HEK293 (cell line): ENCODE measurements around the gene PPP1R1A.
A peak's percentile ranks its signal among the peaks of the same experiment; 100 is the strongest.

ENCODE experiments used
- ATF2 ChIP-seq: fragments of 450-650 bp; formaldehyde crosslinking; IDR thresholded peaks from 2 replicates; pipeline ENCODE4 v1.5.1; 2016; ENCODE audit warnings: missing biosample characterization, missing genetic modification characterization, low read depth
- CTCF ChIP-seq: fragments of 450-650 bp; formaldehyde crosslinking; IDR thresholded peaks from 2 replicates; pipeline ENCODE4 v1.5.1; 2016; ENCODE audit warnings: missing biosample characterization, missing genetic modification characterization
- EGR2 ChIP-seq: fragments of 450-650 bp; formaldehyde crosslinking; IDR thresholded peaks from 2 replicates; pipeline ENCODE4 v1.5.1; 2016; ENCODE audit warnings: low read depth, missing biosample characterization, missing genetic modification characterization
- HOXD13 ChIP-seq: sonication (generic); formaldehyde crosslinking; IDR thresholded peaks from 2 replicates; pipeline ENCODE4 v1.8.0; 2022; ENCODE audit warnings: missing genetic modification reagents, borderline replicate concordance
- ZBTB1 ChIP-seq: fragments of 450-650 bp; formaldehyde crosslinking; IDR thresholded peaks from 2 replicates; pipeline ENCODE4 v1.5.1; 2016; ENCODE audit warnings: missing biosample characterization, missing genetic modification characterization
- ZFP3 ChIP-seq: fragments of 450-650 bp; formaldehyde crosslinking; IDR thresholded peaks from 2 replicates; pipeline ENCODE4 v1.5.1; 2016; ENCODE audit warnings: low read depth, missing biosample characterization, missing genetic modification characterization
- ZFP37 ChIP-seq: fragments of 450-650 bp; formaldehyde crosslinking; IDR thresholded peaks from 2 replicates; pipeline ENCODE4 v1.5.1; 2016; ENCODE audit warnings: missing biosample characterization, missing genetic modification characterization
- ZNF211 ChIP-seq: fragments of 450-650 bp; formaldehyde crosslinking; IDR thresholded peaks from 2 replicates; pipeline ENCODE4 v1.5.1; 2016; ENCODE audit warnings: low read depth, missing biosample characterization, missing genetic modification characterization
- ZNF223 ChIP-seq: fragments of 450-650 bp; formaldehyde crosslinking; IDR thresholded peaks from 2 replicates; pipeline ENCODE4 v1.5.1; 2016; ENCODE audit warnings: missing biosample characterization, missing genetic modification characterization
- ZNF423 ChIP-seq: fragments of 450-650 bp; formaldehyde crosslinking; IDR thresholded peaks from 2 replicates; pipeline ENCODE4 v1.5.1; 2016; ENCODE audit warnings: missing biosample characterization, missing genetic modification characterization
- ZNF48 ChIP-seq: fragments of 450-650 bp; formaldehyde crosslinking; IDR thresholded peaks from 2 replicates; pipeline ENCODE4 v1.5.1; 2016; ENCODE audit warnings: missing biosample characterization, missing genetic modification characterization
- ZNF580 ChIP-seq: fragments of 450-650 bp; formaldehyde crosslinking; IDR thresholded peaks from 2 replicates; pipeline ENCODE4 v1.5.1; 2016; ENCODE audit warnings: missing biosample characterization, missing genetic modification characterization
- ZNF747 ChIP-seq: fragments of 450-650 bp; formaldehyde crosslinking; IDR thresholded peaks from 2 replicates; pipeline ENCODE4 v1.5.1; 2016; ENCODE audit warnings: missing biosample characterization, missing genetic modification characterization

DNA sequence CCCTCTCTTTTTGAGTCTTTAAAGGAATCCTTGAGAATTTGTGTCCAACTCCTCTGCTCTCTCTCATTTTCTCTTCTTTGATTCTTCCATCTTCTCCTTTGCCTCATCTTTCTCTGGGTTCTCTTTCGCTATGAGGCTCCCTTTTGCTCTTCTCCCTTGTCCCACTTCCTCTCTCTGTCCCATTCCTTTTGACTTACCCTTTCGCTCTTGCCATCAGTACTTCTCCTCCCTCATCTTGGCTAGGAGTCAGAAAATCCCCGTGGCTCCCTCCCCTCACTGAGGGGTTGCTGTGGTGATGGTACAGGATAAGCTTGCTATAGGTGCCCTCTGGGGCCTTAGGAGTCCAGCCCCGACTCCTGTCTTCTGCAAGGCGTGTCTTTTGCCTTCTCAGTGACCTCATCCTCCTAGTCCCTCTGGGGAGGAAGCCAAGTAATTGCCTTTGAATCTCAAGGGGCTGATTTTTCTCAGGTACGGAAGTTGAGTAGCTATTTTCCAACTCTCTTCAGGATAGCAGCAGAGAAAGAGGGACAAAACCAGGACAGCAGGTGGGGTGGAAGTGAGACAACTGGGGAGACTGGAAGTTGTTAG lies 32.7 kb downstream of the PPP1R1A start:
- TF ChIP-seq ZNF423 (tag by site-specific recombination), result no peak
- TF ChIP-seq EGR2 (tag by site-specific recombination), result no peak
- peak; percentile 32 for TF ChIP-seq ATF2 (tag by site-specific recombination)
- no peak for TF ChIP-seq ZNF211 (tag by site-specific recombination)
- TF ChIP-seq CTCF (tag by site-specific recombination), result no peak
- no peak for TF ChIP-seq ZNF580 (tag by site-specific recombination)
- no peak for TF ChIP-seq ZNF747 (tag by site-specific recombination)
- TF ChIP-seq ZBTB1 (tag by site-specific recombination), result no peak
- TF ChIP-seq ZFP37 (tag by site-specific recombination), result no peak
- TF ChIP-seq ZFP3 (tag by site-specific recombination), result no peak
- TF ChIP-seq ZNF48 (tag by site-specific recombination), result no peak
- no peak for TF ChIP-seq ZNF223 (tag by site-specific recombination)
- no peak for TF ChIP-seq HOXD13 (CRISPR knock-in tag)
